ENCODE results near the gene PRKCE. TPM values are rescaled to one million over a fixed set of nuclear protein-coding genes. Genes with fewer than 3 reads are reported as not detected.

The PRKCE gene
- polyA plus RNA-seq, 3 donors: 1.3 to 7.7 (median 2.3) TPM

DNA sequence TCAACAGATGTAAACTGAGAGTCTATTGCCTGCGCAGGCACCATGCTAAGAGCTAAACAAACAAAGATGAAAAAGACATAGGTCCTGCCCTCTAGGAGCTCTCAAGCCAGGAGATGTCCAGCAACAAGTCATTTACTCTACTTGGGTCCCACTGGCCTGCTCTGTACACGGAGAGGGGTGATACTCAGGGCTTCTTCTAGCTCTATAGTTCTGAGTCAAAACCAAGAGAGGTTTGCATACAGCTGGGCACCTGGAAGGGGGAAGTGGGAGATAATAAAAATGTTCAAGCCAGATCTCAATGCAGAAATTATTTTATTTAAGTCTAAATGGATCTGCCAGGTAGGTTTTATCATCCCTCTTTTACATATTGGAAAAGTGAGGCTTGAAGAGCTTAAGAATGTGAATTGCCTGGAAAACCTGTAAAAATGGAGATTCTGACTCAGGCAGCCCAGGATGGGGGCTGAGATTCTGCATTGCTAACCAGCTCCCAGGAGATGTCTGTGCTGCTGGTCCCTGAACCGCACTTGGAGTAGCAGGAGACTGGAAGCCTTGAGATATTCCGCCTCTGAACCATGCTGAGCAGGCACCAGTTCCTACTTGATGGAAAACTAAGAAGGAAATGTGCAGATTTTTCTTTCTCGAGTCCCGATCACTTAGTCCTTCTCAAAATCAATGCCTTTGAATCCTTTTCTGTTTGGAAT is 201.1 kb downstream of the PRKCE start:
- TF ChIP-seq, protein P1, sequence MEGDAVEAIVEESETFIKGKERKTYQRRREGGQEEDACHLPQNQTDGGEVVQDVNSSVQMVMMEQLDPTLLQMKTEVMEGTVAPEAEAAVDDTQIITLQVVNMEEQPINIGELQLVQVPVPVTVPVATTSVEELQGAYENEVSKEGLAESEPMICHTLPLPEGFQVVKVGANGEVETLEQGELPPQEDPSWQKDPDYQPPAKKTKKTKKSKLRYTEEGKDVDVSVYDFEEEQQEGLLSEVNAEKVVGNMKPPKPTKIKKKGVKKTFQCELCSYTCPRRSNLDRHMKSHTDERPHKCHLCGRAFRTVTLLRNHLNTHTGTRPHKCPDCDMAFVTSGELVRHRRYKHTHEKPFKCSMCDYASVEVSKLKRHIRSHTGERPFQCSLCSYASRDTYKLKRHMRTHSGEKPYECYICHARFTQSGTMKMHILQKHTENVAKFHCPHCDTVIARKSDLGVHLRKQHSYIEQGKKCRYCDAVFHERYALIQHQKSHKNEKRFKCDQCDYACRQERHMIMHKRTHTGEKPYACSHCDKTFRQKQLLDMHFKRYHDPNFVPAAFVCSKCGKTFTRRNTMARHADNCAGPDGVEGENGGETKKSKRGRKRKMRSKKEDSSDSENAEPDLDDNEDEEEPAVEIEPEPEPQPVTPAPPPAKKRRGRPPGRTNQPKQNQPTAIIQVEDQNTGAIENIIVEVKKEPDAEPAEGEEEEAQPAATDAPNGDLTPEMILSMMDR (IDR thresholded peaks at IDR 0.05): no peak
- intact Hi-C loops (cut with micrococcal nuclease): no loop called here
- Histone ChIP-seq H3K4me2 (replicated peaks; ENCODE audit: extremely low read depth, low read length, poor library complexity, severe bottlenecking) (no peak overlapping the region), H4K20me1 (ENCODE audit: insufficient read depth, low read length) (no peaks in the 10 kb centered on the region), H3K9ac (ENCODE audit: insufficient read depth, low read length, poor library complexity, severe bottlenecking) (no peak overlapping the region), H3K27ac (ENCODE audit: low read depth in 1 of 2, low read length in 2 of 2) (no peak overlapping the region), H3K27me3 (ENCODE audit: control insufficient read depth in 2 of 2, insufficient read depth in 2 of 2, low read length in 2 of 2) (no peaks in the 10 kb centered on the region), H3K4me3 (replicated peaks in 1 of 3; ENCODE audit: low read depth in 2 of 3, low read length in 3 of 3) (no peak overlapping the region), H3K4me1 (ENCODE audit: control insufficient read depth in 1 of 2, insufficient read depth in 2 of 2, low read length in 2 of 2) (peaks cover 4 to 5% of the 10 kb centered on the region in 2 donors), H3K9me3 (replicated peaks in 1 of 2; ENCODE audit: control insufficient read depth in 1 of 2, insufficient read depth in 1 of 2, low read length in 2 of 2) (no peaks in the 10 kb centered on the region), H3K79me2 (ENCODE audit: insufficient read depth, low read length) (no peaks in the 10 kb centered on the region), H3K36me3 (replicated peaks in 1 of 2; ENCODE audit: control insufficient read depth in 1 of 2, insufficient read depth in 2 of 2, low read length in 2 of 2) (no peaks in the 10 kb centered on the region), H2AFZ (ENCODE audit: insufficient read depth, low read depth, low read length, poor library complexity, severe bottlenecking) (no peak overlapping the region)
- peaks cover 30% of the 10 kb centered on the region for H3K4me1 Mint-ChIP-seq
- WGBS (ENCODE audit: insufficient coverage): 100% methylated on average over 2 of the region's 6 CpGs
- H3K27ac Mint-ChIP-seq: no peak overlapping the region
- no peak overlapping the region for H3K4me3 Mint-ChIP-seq
- no peak for DNase-seq
- peaks cover 3 to 8% of the 10 kb centered on the region in 2 donors for H3K36me3 Mint-ChIP-seq
- H3K9me3 Mint-ChIP-seq: peaks cover 0 to 2% (median 0%) of the 10 kb centered on the region in 7 donors
- peaks cover 0 to 2% (median 0%) of the 10 kb centered on the region in 3 donors for H3K27me3 Mint-ChIP-seq (ENCODE audit: low read depth in 3 of 3)

DNA sequence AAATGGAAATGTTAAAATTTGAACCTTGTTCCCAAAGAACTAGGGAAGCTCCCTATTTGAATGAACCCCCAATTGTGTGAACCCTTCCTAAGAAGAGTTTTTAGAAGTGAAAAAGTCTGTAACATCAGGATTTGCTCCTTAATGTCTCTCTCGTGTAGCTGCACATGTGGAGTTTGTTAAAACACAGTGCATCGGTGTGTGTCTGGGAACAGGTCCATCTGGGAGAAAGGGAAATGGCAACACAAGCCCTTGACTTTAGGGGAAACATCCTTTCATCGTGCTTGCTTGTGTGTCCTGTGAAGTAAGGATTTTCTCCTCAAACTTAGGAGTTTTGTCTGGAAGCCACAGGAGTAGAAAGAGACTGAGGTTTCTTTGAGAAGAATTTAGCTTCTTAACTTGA is 203.9 kb downstream of the PRKCE start:
- Mint-ChIP-seq H3K4me3 (no peak overlapping the region), H3K27ac (no peak overlapping the region), H3K27me3 (ENCODE audit: low read depth in 3 of 3) (peaks cover 0 to 2% (median 0%) of the 10 kb centered on the region in 3 donors), H3K4me1 (peaks cover 39% of the 10 kb centered on the region), H3K36me3 (peaks cover 1 to 3% of the 10 kb centered on the region in 2 donors), H3K9me3 (peaks cover 0 to 2% (median 0%) of the 10 kb centered on the region in 7 donors)
- DNase-seq: no peak
- no peak overlapping the region for H3K9ac ChIP-seq (ENCODE audit: insufficient read depth, low read length, poor library complexity, severe bottlenecking)
- no peak overlapping the region for H3K27ac ChIP-seq (ENCODE audit: low read depth in 1 of 2, low read length in 2 of 2)
- no peaks in the 10 kb centered on the region for H3K36me3 ChIP-seq (replicated peaks in 1 of 2; ENCODE audit: control insufficient read depth in 1 of 2, insufficient read depth in 2 of 2, low read length in 2 of 2)
- intact Hi-C loops (cut with micrococcal nuclease): no loop called here
- H3K4me3 ChIP-seq (replicated peaks in 1 of 3; ENCODE audit: low read depth in 2 of 3, low read length in 3 of 3): no peak overlapping the region
- H3K4me2 ChIP-seq (replicated peaks; ENCODE audit: extremely low read depth, low read length, poor library complexity, severe bottlenecking): no peak overlapping the region
- H3K9me3 ChIP-seq (replicated peaks in 1 of 2; ENCODE audit: control insufficient read depth in 1 of 2, insufficient read depth in 1 of 2, low read length in 2 of 2): no peaks in the 10 kb centered on the region
- TF ChIP-seq, protein P1 (IDR thresholded peaks at IDR 0.05): no peak
- H3K27me3 ChIP-seq (ENCODE audit: control insufficient read depth in 2 of 2, insufficient read depth in 2 of 2, low read length in 2 of 2): no peaks in the 10 kb centered on the region
- no peaks in the 10 kb centered on the region for H4K20me1 ChIP-seq (ENCODE audit: insufficient read depth, low read length)
- no peaks in the 10 kb centered on the region for H3K79me2 ChIP-seq (ENCODE audit: insufficient read depth, low read length)
- WGBS (ENCODE audit: insufficient coverage): 62% methylated on average over 2 of the region's 3 CpGs
- H2AFZ ChIP-seq (ENCODE audit: insufficient read depth, low read depth, low read length, poor library complexity, severe bottlenecking): no peak overlapping the region
- H3K4me1 ChIP-seq (ENCODE audit: control insufficient read depth in 1 of 2, insufficient read depth in 2 of 2, low read length in 2 of 2): peaks cover 9 to 13% of the 10 kb centered on the region in 2 donors
